Left renal cortex interstitium (tissue), 4 donors: ENCODE measurements around the gene PNLDC1. TPM values are rescaled to one million over a fixed set of nuclear protein-coding genes. Genes with fewer than 3 reads are reported as not detected.
"Not testable (repeated sequence)": the region's sequence is repeated elsewhere in the genome, so short reads cannot be mapped to it uniquely, and the experiment has no call there.

Experiments
- DNase-seq, 4 donors: peaks; one replicate each; pipeline ENCODE4 v3.0.0-alpha.2; 2013; ENCODE audit warnings: low read depth in 4 of 4, low spot score in 2 of 4, missing footprints in 1 of 4
- polyA plus RNA-seq, 4 donors: library from polyadenylated mRNA; unstranded; fragments of 120-200 nt; gene quantifications; one replicate each; pipeline ENCODE4 v1.2.1, GENCODE V29; 2013; ENCODE audit not compliant: insufficient read length in 4 of 4

Gene PNLDC1
- polyA plus RNA-seq, 4 donors, result 0.24 to 0.99 TPM; not detected in 2

DNA sequence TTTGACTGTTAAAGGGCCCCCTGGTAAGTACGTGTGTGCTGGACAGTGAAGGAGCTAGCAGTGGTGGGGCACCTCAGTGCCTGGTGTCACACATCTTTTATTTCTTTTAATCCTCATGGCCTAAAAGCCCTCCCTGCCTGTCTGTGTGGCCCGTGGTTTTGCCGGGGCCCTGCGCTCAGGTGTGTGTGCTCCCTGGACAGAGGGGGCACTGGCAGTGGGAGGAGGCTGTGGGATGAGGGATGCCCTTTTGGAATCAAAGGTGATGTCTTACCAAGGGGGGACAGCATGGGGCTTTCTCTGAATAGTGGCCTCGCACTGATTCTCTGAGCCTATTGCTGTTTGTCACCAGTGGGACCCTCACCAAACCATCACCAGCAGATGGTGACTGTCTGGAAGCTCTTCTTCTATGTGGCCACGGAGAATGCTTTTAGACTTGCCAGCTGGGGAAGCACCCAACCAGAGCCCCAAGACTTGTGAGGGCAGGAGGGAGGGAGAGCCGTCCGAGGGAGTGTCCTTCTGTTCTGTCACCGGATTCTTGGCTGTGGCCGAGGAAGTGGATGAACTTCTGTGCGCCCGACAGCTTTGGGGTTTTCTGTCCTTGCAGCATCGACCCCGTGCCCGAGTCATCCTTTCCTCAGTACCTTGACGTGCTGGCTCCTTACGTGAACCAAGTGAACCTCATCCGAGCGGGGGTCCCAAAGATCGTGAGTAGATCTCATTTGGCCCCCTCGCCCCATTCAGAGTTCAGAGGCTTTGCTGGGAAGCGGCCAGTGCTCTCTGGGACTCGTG lies 18.1 kb downstream of the PNLDC1 start:
- no peak for DNase-seq

GRCh38 chr6:159819098-159819497 lies 19.0 kb downstream of the PNLDC1 start:
- DNase-seq, result no peak

DNA sequence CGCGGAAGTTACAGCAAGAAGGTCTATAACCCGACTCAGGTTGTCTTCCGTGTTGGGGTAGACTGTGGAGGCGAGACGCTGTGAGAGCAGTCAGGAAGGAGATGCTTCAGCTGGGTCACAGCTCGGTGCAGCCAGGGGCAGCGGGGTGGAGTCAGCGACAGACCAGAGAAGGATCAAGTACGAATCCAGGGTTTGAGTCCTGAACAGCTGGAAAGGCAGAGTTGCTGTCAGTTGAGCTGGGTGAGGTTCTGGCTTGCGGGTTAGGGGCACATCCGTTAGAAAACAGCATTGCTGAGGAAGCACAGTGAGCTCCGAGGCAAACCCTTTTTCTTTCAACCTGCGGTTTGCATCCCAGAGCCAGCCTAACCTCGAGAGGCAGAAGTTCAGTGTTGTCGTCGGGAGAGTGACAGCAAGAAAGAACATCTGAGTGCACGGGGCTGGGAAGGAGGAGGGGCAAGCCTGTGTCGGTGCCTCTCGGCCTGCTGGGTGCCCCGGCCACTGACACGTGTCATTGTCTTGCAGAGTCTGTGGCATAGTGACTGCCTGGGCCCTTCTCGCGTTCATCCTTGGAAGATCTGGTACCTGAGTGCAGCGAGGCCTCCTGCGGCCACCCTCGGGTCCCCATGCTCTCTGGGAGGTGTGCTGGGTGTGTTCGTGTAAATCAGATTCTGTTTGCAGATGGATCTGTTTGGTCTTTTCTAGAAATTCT lies 20.0 kb downstream of the PNLDC1 start:
- no peak for DNase-seq

GRCh38 chr6:159821122-159821521 lies 21.0 kb downstream of the PNLDC1 start:
- DNase-seq, result no peak

DNA sequence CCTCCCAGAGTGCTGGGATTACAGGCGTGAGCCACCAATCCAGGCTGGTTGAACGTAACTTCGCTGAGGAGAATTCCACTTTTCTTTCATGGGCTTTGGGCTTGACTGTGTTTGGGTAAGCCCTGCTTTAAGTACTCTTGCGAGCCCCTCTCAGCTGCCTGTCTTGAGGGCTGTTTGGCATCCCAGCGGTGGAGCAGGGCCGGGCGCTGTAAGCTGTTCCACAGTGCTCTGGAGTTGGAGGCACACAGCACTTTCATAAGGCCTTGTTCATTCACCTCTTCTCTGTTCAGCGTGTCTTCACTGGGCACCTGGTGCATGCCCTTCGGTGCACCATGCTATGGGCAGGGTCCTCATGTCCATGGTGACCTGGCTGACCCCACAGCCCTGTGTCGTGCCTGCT lies 21.6 kb downstream of the PNLDC1 start:
- no peak for DNase-seq

GRCh38 chr6:159823953-159824352 lies 23.9 kb downstream of the PNLDC1 start:
- no peak for DNase-seq

DNA sequence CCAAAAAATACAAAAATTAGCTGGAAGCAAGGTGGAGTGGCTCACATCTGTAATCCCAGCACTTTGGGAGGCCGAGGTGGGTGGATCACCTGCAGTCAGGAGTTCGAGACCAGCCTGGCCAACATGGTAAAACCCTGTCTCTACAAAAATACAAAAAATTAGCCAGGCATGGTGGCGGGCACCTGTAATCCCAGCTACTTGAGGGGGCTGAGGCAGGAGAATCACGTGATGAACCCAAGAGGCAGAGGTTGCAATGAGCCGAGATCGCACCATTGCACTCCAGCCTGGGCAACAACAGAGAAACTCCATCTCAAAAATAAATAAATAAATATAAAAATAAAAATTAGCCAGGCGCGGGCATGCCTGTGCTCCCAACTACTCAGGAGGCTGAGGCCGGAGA lies 24.6 kb downstream of the PNLDC1 start:
- DNase-seq, result not testable (repeated sequence)

- DNase-seq, result no peak
Observed at GRCh38 chr6:159826004-159826403, 25.9 kb downstream of the PNLDC1 start.

GRCh38 chr6:159826968-159827647 lies 27.0 kb downstream of the PNLDC1 start:
- DNase-seq, result no peak

GRCh38 chr6:159828074-159828473 lies 28.0 kb downstream of the PNLDC1 start:
- DNase-seq, result no peak

DNA sequence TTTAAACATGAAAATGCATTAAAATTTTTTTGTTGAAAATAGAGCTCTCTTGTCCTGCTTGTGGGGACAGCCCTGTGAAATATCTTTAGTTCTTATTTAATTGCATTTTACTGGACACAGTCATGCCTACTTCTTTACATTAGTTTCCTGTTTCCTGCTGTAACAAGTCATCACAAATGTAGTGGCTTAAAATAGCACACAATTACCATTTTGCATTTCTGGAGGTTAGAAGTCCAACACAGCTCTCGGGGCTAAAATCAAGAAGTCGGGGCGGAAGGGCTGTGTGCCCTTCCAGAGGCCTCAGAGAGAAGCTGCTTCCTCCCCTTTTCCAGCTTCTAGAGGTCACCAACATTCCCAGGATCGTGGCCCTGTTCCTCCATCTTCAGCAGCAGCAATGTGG lies 29.4 kb downstream of the PNLDC1 start:
- DNase-seq, result no peak

GRCh38 chr6:159830501-159831372 lies 30.7 kb downstream of the PNLDC1 start:
- DNase-seq, result no peak

DNA sequence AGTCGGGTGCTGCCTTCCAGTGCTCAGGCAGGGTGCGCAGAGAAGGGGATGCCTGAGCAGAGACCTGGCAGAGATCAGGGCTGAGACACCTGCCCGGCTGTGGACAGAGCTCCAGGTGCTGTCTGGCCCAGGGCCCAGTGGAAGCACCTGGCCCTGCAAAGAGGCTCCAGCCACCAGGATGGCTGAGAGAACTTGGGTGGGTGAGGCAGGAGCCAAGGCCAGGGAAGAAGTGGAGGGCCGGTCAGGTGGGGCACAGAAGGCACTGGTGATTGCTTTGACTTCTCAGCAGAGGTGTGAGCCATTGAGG lies 31.2 kb downstream of the PNLDC1 start:
- no peak for DNase-seq

DNA sequence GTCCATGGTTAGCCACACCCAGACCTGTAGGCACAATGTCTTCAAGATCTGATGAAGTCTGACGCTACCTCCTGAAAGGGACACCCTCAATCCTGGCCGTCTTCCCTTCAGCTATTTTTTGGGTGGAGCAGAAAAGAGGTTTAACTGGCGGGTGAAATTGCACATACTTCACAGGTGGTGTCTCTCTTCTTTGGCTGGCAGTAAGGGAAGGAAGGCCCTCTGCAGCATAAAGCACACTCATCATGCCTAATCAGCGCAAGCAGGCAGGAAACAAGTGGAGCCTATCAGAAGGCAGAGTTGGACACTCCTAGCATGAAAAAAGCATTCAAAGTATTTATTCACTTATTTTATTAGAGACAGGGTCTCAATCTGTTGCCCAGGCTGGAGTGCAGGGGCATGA lies 32.9 kb downstream of the PNLDC1 start:
- DNase-seq, result no peak

- DNase-seq, result no peak
Observed at GRCh38 chr6:159833556-159833955, 33.5 kb downstream of the PNLDC1 start.

GRCh38 chr6:159833997-159834603 lies 34.0 kb downstream of the PNLDC1 start:
- DNase-seq, result no peak

DNA sequence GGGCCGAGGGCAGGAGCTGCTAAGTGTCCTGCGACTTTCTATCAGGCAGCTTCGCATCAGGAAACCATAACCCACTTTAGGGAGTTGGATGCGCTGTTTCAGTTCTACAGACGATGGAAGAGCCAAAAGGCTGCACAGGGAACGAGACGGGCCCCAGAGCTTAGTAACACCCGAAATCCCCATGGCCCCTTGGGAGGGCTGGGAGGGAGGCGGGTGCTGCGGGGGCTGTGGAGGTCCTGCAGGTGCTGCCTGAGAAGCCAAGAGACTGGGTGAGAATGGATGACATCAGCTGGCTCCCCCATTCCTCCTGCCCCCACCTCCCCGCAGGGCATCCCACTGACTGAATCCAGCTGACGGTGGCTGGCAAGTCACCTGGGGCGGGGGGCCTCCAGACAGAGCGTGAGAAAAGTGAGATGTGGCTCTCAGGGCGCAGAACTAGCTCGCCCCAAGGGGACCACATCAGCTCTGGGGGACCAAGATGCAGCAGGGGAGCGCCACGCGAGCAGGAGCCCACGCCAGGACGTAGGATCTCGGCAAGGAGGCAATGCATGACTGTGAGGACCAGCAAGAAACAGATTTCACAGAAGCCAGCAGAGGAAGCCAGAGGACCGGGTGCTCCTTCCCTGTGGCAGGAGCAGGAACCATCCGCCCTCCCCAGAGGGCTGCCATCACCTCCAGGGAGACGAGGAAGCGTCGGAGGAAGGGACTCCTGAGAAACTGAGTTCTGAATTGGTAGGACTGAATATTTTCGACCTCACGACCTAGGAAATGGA lies 36.8 kb downstream of the PNLDC1 start:
- no peak for DNase-seq

DNA sequence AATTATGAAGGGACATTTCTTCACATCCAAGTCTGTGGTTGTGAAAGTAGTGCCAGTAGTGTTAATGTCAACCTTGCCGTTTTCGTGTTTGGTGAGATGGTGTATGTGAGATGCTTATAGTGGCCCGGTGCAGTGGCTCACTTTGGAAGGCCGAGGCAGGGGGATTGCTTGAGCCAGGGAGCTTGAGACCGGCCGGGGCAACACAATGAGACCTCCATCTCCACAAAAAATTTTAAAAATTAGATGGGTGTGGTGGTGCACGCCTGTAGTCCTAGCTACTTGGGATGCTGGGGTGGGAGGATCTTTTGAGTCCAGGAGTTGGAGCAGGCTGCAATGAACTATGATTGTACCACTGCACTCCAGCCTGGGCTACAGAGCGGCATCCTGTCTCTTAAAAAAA lies 37.4 kb downstream of the PNLDC1 start:
- no peak for DNase-seq

DNA sequence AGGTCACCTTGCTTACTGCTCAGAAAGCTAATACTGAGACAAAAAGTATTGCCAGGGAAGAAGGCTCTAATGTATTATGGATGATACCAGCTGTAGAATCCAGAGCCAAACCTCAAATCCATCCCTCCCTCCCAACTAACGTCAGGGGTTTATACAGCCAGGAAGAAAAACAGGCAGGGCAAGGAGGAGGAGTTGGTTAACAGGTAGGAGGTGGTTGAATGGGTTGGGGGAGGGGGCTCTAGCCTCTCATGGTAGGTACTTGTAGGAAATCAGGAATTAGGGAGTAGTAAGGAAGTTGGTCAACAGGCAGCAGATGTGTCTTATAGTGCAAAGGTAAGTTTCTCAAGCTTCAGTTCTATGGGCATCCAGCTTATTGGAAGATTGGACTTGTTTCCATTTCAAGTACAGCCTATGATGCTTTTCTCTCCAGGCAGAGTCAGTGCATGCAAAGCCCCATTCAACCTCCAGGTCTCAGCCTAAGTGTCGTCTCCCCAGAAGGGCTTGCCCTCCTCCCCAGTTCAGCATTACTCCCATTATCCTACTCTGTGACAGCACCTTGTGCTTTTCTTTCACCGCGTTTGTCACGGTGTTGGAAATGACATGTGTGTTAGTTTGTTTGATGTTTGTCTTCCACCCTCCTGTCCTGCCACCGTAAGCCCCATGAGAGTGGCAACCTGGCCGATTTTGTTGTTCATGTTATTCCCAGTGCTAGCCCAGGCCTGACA lies 38.1 kb downstream of the PNLDC1 start:
- no peak for DNase-seq
